Thyroid gland (tissue), 4 donors: ENCODE measurements around the gene SMIM43. TPM values are rescaled to one million over a fixed set of nuclear protein-coding genes. Genes with fewer than 3 reads are reported as not detected.
"Not testable (repeated sequence)": the region's sequence is repeated elsewhere in the genome, so short reads cannot be mapped to it uniquely, and the experiment has no call there.

ENCODE experiments used
- DNase-seq, 2 donors: peaks; one replicate each; pipeline ENCODE4 v3.0.0-alpha.2; 2019
- H3K27ac ChIP-seq, 3 donors: fragments of 200-600 bp; sonication (generic); 1 replicate in 2 of 3; 2 replicates in 1 of 3; pipeline ENCODE4 v1.5.1; 2016 to 2019; ENCODE audit warnings: mild to moderate bottlenecking in 1 of 3, moderate library complexity in 1 of 3
- H3K27me3 ChIP-seq: fragments of 200-600 bp; sonication (generic); one replicate; pipeline ENCODE4 v1.5.1; 2019
- H3K36me3 ChIP-seq, 2 donors: fragments of 200-600 bp; sonication (generic); one replicate each; pipeline ENCODE4 v1.5.1; 2016 to 2019
- H3K4me1 ChIP-seq, 2 donors: fragments of 200-600 bp; sonication (generic); one replicate each; pipeline ENCODE4 v1.5.1; 2017 to 2019
- H3K4me3 ChIP-seq, 3 donors: fragments of 200-600 bp; sonication (generic); replicated peaks in 1 of 3; 1 replicate in 2 of 3; 2 replicates in 1 of 3; pipeline ENCODE4 v1.5.1; 2016; ENCODE audit warnings: mild to moderate bottlenecking in 1 of 3
- H3K9me3 ChIP-seq: fragments of 200-600 bp; sonication (generic); one replicate; pipeline ENCODE4 v1.5.1; 2017
- POLR2A ChIP-seq, 2 donors: fragments of 450-650 bp; IDR thresholded peaks; one replicate each; pipeline ENCODE4 v1.6.1; 2017; ENCODE audit warnings: antibody characterized with exemption in 2 of 2, mild to moderate bottlenecking in 2 of 2, moderate library complexity in 1 of 2
- WGBS, 2 donors: methylation state at CpG; one replicate each; pipeline ENCODE4 v1.1.5; 2017; 5-methylcytosine and 5-hydroxymethylcytosine counted together
- intact Hi-C: fragments of 100-400 bp; cut with DNase I; formaldehyde crosslinking; loops from one replicate; pipeline ENCODE4 v1.15.1; 2023
- total RNA-seq, 4 donors: library from RNA; depleted of rRNA; stranded (reverse); fragments of >200 nt; gene quantifications; one replicate each; pipeline ENCODE4 v1.2.3, GENCODE V29; 2016
- TF ChIP-seq, protein P1 (sequence below), 6 experiments: fragments of 200-600 bp in 3 of 6; fragments of 450-650 bp in 3 of 6; sonication (generic) in 3 of 6; IDR thresholded peaks; one replicate each; pipeline ENCODE4 v1.5.1; 2016 to 2019; ENCODE audit warnings: antibody characterized with exemption in 6 of 6, mild to moderate bottlenecking in 2 of 6, inconsistent platforms in 1 of 6, moderate library complexity in 1 of 6

SMIM43 gene
- total RNA-seq, 4 donors from 2014 or later, result not detected

DNA sequence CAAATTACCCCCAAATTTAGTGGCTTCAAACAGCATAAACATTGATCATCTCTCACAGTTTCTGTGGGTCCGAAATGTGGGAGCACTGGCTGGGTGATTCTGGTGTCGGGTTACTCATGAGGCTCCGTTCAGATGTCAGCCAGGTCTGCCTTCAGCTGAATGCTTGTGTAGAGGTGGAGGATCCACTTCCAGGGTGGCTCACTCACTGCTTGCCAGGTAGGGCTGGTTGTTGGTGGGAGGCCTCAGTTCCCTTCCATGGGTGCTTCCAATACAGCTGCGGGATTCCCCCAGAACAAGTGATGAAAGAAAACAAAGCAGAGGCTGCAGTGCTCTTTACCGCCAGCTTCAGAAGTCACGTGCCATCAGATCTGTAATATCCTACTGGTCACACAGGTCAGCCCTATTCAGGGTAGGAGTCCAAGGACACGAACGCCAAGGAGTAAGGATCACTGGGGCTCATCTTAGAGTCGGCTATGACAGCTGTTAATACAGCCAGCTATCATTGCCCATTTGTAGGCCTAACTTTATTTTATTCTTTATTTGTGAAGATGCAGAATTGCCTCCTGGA is 1.1 kb upstream of the SMIM43 start:
- H3K9me3 ChIP-seq, result no peaks in the 10 kb centered on the region
- no peaks in the 10 kb centered on the region for H3K36me3 ChIP-seq
- no peak overlapping the region for H3K4me3 ChIP-seq
- intact Hi-C loops, result no loop called here
- no peaks in the 10 kb centered on the region for H3K27me3 ChIP-seq
- TF ChIP-seq, protein P1, sequence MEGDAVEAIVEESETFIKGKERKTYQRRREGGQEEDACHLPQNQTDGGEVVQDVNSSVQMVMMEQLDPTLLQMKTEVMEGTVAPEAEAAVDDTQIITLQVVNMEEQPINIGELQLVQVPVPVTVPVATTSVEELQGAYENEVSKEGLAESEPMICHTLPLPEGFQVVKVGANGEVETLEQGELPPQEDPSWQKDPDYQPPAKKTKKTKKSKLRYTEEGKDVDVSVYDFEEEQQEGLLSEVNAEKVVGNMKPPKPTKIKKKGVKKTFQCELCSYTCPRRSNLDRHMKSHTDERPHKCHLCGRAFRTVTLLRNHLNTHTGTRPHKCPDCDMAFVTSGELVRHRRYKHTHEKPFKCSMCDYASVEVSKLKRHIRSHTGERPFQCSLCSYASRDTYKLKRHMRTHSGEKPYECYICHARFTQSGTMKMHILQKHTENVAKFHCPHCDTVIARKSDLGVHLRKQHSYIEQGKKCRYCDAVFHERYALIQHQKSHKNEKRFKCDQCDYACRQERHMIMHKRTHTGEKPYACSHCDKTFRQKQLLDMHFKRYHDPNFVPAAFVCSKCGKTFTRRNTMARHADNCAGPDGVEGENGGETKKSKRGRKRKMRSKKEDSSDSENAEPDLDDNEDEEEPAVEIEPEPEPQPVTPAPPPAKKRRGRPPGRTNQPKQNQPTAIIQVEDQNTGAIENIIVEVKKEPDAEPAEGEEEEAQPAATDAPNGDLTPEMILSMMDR (IDR thresholded peaks at IDR 0.05), result no peak
- TF ChIP-seq POLR2A (IDR thresholded peaks at IDR 0.05), result no peak
- H3K27ac ChIP-seq, result no peak overlapping the region
- peaks cover 0 to 9% of the 10 kb centered on the region in 2 donors for H3K4me1 ChIP-seq
- whole genome bisulfite sequencing, 2 donors, result 75 to 86% methylated on average over 9 of the region's 9 CpGs
- no peak for DNase-seq

DNA sequence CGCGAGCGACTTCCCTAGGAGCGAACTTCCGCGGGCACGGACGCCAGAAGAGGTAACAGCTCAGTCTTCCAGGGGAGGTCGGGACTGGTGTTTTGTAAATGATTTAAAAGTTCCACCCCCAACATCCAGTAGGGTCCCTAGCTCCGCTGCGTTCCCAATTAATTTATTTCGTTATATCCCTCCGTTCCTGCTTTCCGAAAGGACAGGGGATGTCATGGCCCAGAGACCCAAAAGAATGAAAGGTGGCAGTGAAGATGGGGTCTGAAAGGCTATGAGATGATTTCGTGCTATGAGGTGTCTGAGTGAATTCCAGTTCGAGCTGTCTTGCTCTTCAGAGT is 373 bp upstream of the SMIM43 start:
- H3K9me3 ChIP-seq, result no peaks in the 10 kb centered on the region
- H3K4me3 ChIP-seq, result peak overlapping the region in 2 of 3 donors; percentile 13 to 33
- no peaks in the 10 kb centered on the region for H3K36me3 ChIP-seq
- H3K27me3 ChIP-seq, result no peaks in the 10 kb centered on the region
- H3K27ac ChIP-seq, result no peak overlapping the region
- intact Hi-C loops, result no loop called here
- no peak for DNase-seq
- TF ChIP-seq, protein P1 (IDR thresholded peaks at IDR 0.05), result no peak
- TF ChIP-seq POLR2A (IDR thresholded peaks at IDR 0.05), result no peak
- peaks cover 0 to 9% of the 10 kb centered on the region in 2 donors for H3K4me1 ChIP-seq
- 7 to 10% methylated on average over 13 to 16 of the region's 16 CpGs for WGBS, 2 donors

DNA sequence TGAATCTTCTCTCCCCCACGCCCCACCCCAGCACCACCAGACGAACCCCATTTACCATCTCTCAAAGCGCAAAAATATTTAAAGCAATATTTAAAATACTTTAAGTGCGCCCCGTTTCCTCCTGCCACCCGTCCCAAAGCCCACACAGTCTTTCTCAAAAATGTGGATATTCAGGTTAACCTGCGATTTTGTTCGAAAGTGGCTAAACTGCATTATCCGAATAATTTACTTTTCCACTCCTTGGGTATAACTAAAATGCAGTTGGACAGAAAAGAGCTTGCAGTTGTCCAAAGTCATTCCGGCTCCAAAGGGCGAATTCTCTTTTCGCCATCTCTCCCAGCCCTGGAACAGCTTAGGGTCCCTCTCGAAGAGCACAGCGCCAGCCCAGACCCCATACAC is 662 bp downstream of the SMIM43 start:
- TF ChIP-seq, protein P1 (IDR thresholded peaks at IDR 0.05), result no peak
- no peak for TF ChIP-seq POLR2A (IDR thresholded peaks at IDR 0.05)
- no peaks in the 10 kb centered on the region for H3K9me3 ChIP-seq
- intact Hi-C loops, result no loop called here
- H3K4me1 ChIP-seq, result peaks cover 0 to 9% of the 10 kb centered on the region in 2 donors
- H3K36me3 ChIP-seq, result no peaks in the 10 kb centered on the region
- 24 to 25% methylated on average over 13 to 14 of the region's 14 CpGs for WGBS, 2 donors
- no peak overlapping the region for H3K4me3 ChIP-seq
- no peaks in the 10 kb centered on the region for H3K27me3 ChIP-seq
- no peak overlapping the region for H3K27ac ChIP-seq
- no peak for DNase-seq

DNA sequence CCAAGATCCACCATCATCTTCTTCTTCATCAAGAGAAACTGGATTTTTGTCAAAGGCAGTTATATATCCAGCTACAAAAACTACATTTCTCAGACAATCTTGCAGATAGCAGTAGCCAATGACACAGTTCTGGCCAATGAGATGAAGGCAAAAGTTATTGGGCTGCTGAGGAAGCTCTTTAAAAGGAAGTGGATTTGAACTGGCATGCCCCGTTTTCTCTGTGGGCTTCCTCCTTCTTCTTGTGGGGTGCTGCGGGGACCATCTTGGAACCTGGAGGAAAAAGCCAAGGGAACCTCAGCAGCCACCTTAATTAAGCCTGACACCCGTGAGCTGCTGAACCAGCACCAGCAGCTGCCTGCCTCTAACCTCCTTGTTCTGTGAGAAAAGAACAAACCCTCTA is 4.8 kb downstream of the SMIM43 start:
- Histone ChIP-seq H3K27me3 (no peaks in the 10 kb centered on the region), H3K36me3 (no peaks in the 10 kb centered on the region), H3K4me1 (peaks cover 0 to 8% of the 10 kb centered on the region in 2 donors), H3K27ac (no peak overlapping the region), H3K9me3 (no peaks in the 10 kb centered on the region), H3K4me3 (no peak overlapping the region)
- TF ChIP-seq, protein P1 (IDR thresholded peaks at IDR 0.05), result no peak
- no peak for TF ChIP-seq POLR2A (IDR thresholded peaks at IDR 0.05)
- WGBS, 2 donors, result 63 to 64% methylated on average over 3 of the region's 3 CpGs
- intact Hi-C loops, result no loop called here
- DNase-seq, result no peak

DNA sequence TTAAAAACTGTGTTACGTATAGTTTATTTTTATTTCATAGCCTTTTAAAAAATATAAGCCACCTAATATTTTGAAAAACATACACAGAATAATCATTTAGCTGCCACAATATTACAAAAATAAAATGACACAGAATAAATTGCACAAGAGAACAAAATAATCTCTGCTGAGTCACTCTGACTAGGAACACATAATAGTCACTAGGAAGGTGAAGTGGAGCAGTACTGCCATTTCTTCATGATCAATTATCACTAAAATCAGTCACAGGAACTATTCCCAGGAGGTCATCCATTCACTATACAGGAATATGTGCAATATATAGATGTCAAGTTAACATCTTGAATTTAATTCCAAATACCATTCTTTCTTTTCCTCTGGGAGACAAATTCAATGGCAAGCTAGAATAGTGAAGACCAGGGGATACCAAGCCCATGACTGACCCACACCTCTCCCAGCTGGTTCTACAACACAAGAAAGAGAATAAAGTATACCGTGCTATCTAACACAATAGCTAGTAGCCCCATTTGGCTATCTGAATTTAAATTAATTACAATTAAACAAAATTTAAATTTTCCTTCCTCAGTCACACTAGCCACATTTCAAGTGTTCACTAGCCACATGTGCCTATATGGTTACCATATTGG is 5.9 kb downstream of the SMIM43 start:
- no peak overlapping the region for H3K4me3 ChIP-seq
- DNase-seq, result no peak
- H3K27ac ChIP-seq, result no peak overlapping the region
- intact Hi-C loops, result no loop called here
- no peaks in the 10 kb centered on the region for H3K4me1 ChIP-seq
- TF ChIP-seq POLR2A (IDR thresholded peaks at IDR 0.05), result no peak
- TF ChIP-seq, protein P1 (IDR thresholded peaks at IDR 0.05), result no peak
- H3K36me3 ChIP-seq, result no peaks in the 10 kb centered on the region
- H3K9me3 ChIP-seq, result no peaks in the 10 kb centered on the region
- WGBS, 2 donors, result 97% methylated on average over 2 of the region's 2 CpGs
- H3K27me3 ChIP-seq, result no peaks in the 10 kb centered on the region

DNA sequence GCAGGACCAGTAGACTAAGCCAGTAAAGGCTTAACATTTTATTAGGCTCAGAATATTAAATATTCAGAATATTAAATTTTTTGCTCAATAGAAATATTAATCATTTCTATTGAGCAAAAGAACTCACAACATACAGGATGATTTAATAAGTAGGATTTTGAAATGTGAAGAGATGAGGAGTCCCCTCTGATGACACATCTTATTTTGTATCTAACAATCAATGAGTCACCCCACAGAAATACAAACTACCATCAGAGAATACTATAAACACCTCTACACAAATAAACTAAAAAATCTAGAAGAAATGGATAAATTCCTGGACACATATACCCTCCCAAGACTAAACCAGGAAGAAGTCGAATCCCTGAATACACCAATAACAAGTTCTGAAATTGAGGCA is 12.8 kb downstream of the SMIM43 start:
- H3K4me1 ChIP-seq, H3K9me3 ChIP-seq, intact Hi-C loops, H3K27me3 ChIP-seq, DNase-seq, H3K36me3 ChIP-seq, H3K4me3 ChIP-seq, H3K27ac ChIP-seq: not testable (repeated sequence)
- WGBS, 2 donors, result 83 to 84% methylated on average over 1 of the region's 1 CpG
